Measurements from ENCODE around the gene MTHFR.

The MTHFR gene

DNA sequence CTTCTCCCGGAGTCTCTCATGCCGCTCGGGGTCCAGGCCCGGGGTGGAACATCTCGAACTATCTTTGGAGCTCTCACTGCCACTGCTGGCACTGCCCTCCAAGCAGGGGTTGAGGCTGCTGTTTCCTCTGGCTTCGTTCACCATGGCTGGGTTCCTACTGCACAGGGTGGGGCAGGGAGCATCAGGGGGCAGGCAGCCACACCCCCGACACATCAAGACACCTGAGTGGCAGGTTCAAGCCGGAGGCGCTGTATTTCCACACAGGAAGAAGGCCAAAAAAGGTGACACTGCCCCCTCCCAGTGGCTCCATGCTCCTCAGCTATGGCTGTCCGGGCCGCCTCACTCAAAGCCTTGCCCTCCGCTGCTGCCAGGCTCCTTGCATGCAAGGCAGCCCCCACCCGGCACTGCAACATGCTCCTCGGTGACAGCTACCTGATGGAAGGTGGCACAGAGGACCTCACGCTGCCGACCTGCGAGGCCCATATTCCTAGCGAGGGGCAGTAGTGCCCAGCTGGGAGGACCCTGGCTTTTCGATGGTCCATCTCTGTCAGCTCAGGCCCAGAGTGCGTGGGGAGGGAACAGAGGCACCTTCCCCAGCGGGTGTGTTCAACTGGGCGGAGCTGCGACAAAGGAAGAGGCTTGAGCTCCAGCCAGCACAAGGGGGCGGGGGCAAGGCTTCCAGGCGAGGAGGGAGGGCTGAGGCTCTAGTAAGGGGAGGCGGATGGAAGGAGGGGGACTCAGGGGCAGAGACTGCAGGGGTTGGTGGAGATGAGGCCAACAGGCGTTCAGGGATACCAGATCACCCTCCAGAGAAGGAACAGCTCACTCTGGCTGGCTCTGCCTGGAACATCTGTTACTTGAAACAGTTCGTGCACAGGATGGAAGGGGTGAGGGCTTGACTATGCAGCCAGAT lies 2.5 kb downstream of the MTHFR start:
- H3K4me3 ChIP-seq (ENCODE audit: low read depth, low read length): peak overlapping the region; percentile 57
- TF ChIP-seq, protein P1, sequence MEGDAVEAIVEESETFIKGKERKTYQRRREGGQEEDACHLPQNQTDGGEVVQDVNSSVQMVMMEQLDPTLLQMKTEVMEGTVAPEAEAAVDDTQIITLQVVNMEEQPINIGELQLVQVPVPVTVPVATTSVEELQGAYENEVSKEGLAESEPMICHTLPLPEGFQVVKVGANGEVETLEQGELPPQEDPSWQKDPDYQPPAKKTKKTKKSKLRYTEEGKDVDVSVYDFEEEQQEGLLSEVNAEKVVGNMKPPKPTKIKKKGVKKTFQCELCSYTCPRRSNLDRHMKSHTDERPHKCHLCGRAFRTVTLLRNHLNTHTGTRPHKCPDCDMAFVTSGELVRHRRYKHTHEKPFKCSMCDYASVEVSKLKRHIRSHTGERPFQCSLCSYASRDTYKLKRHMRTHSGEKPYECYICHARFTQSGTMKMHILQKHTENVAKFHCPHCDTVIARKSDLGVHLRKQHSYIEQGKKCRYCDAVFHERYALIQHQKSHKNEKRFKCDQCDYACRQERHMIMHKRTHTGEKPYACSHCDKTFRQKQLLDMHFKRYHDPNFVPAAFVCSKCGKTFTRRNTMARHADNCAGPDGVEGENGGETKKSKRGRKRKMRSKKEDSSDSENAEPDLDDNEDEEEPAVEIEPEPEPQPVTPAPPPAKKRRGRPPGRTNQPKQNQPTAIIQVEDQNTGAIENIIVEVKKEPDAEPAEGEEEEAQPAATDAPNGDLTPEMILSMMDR (IDR thresholded peaks at IDR 0.05; ENCODE audit: low read depth, low read length, missing control alignments): no peak
- peak; percentile 37 for DNase-seq (ENCODE audit: low read depth)

DNA sequence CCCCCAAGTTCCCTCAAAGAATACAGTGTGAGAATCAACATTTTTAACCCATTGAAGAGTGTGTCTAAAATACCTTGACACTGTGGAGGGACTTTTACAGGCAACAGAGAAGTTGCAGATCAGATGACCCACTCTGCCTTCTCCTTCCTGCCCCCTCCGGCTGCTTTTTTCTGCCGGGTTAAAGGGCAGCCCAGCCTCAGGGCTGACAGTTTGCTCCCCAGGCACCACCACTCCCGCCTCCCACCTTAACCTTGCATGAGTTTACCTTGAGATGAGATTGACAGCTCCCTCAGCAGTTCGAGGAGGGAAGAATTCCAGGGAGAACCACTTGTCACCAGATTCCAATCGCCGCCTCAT lies 3.2 kb downstream of the MTHFR start:
- no peak for DNase-seq (ENCODE audit: low read depth)
- H3K4me3 ChIP-seq (ENCODE audit: low read depth, low read length): peak overlapping the region; percentile 57
- TF ChIP-seq, protein P1 (IDR thresholded peaks at IDR 0.05; ENCODE audit: low read depth, low read length, missing control alignments): no peak

DNA sequence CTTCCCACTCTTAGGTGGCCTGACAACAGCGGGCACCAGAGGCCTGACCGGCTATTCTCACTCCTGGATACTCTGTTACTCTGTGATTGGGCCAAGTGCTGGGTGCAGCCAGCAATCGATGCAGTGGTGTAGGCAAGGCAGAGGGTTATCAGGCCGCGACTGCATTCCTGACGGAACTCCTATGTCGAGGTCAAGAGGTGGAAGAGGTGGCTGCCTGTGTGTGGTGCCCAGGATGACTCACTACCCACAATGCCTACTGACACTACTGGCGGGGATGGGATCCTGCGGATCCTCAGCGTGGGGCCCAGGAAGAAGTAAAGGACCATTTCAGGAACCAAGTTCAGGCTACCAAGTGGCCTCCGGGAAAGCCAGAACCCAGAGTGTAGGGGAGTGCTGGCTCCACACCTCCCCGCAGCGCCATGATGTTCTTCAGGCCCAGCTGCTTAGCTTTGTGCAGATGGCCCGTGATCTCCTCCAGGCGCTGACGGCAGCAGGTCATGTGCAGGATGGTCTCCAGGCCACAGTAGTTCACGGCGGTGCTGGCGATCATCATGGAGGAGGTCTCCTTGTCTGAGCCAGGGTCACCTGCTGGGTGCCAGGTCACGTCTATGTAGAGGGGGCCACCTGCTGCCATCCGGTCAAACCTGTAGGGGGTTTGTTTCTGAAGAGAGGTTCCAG lies 4.9 kb downstream of the MTHFR start:
- TF ChIP-seq, protein P1 (IDR thresholded peaks at IDR 0.05; ENCODE audit: low read depth, low read length, missing control alignments): no peak
- no peak overlapping the region for H3K4me3 ChIP-seq (ENCODE audit: low read depth, low read length)
- no peak for DNase-seq (ENCODE audit: low read depth)

DNA sequence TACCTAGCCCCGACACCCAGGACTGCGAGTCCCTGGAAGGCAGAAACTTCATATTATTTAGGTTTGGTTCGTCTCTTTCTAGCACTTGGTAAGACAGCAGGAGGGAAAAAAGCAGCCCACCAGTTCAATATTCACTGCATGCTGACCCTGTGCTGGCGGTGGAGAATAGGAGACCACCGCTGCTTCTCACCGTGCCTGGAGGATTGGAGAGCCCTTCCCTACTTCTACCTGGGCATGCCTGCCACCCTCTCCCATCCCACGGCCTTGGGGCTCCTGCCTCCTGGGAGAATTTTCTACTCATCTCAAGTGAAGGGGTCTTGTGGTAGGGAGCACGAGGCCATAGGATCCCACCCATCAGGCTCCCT lies 5.4 kb downstream of the MTHFR start:
- H3K4me3 ChIP-seq (ENCODE audit: low read depth, low read length): no peak overlapping the region
- TF ChIP-seq, protein P1 (IDR thresholded peaks at IDR 0.05; ENCODE audit: low read depth, low read length, missing control alignments): no peak
- no peak for DNase-seq (ENCODE audit: low read depth)

DNA sequence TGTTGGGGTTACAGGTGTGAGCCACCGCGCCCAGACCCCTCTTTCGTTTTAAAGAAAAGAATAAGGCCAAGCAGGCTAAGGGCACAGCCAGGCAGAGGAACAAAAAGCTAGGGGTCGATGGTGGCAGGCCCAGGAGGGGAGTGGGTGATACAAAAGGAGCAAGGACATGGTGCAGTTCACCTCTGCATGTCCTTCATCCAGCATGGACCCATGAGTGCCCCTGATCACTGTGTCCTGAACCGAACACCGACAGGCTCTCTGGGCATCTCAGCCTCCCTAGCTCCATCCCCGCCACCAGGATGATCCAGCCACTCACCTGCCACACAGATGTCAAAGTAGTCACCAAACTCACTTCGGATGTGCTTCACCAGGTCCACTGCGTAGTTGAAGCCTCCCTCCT lies 5.9 kb downstream of the MTHFR start:
- H3K4me3 ChIP-seq (ENCODE audit: low read depth, low read length): no peak overlapping the region
- TF ChIP-seq, protein P1 (IDR thresholded peaks at IDR 0.05; ENCODE audit: low read depth, low read length, missing control alignments): no peak

DNA sequence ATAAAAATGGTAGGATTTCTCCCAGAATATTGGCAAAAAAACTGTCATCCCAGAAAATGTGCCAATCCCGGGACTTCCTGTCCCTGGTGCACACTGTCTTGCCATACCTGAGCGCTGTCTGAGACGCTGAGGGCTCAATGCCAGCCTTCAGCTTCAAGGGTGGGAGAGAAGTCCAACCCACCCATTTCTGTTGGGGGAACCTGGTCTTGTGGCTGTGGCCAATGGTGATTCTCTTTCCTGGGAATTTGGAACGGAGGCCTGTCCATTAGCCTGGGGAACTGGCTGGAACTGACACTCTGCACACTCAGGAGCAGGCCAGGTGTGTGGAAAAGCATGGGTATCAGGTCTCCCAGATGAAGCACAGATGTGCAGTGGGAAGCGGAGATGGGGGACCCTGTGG lies 6.7 kb downstream of the MTHFR start:
- TF ChIP-seq, protein P1 (IDR thresholded peaks at IDR 0.05; ENCODE audit: low read depth, low read length, missing control alignments): no peak
- DNase-seq (ENCODE audit: low read depth): no peak
- no peak overlapping the region for H3K4me3 ChIP-seq (ENCODE audit: low read depth, low read length)

More for the DNA sequence above, 5.9 kb downstream of the MTHFR start:
- no peak for DNase-seq (ENCODE audit: low read depth)

Measured in GM12864 (cell line).